ENCODE data around the gene ALB.

ALB gene

GRCh38 chr4:73408181-73408867 lies 4.2 kb downstream of the ALB start:
- TF ChIP-seq, protein P1, sequence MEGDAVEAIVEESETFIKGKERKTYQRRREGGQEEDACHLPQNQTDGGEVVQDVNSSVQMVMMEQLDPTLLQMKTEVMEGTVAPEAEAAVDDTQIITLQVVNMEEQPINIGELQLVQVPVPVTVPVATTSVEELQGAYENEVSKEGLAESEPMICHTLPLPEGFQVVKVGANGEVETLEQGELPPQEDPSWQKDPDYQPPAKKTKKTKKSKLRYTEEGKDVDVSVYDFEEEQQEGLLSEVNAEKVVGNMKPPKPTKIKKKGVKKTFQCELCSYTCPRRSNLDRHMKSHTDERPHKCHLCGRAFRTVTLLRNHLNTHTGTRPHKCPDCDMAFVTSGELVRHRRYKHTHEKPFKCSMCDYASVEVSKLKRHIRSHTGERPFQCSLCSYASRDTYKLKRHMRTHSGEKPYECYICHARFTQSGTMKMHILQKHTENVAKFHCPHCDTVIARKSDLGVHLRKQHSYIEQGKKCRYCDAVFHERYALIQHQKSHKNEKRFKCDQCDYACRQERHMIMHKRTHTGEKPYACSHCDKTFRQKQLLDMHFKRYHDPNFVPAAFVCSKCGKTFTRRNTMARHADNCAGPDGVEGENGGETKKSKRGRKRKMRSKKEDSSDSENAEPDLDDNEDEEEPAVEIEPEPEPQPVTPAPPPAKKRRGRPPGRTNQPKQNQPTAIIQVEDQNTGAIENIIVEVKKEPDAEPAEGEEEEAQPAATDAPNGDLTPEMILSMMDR (conservative IDR thresholded peaks at IDR 0.05; ENCODE audit: low read depth, low read length) = no peak
- H3K4me3 ChIP-seq (ENCODE audit: low read depth, low read length) = no peak overlapping the region
- DNase-seq (ENCODE audit: low read depth) = no peak

DNA sequence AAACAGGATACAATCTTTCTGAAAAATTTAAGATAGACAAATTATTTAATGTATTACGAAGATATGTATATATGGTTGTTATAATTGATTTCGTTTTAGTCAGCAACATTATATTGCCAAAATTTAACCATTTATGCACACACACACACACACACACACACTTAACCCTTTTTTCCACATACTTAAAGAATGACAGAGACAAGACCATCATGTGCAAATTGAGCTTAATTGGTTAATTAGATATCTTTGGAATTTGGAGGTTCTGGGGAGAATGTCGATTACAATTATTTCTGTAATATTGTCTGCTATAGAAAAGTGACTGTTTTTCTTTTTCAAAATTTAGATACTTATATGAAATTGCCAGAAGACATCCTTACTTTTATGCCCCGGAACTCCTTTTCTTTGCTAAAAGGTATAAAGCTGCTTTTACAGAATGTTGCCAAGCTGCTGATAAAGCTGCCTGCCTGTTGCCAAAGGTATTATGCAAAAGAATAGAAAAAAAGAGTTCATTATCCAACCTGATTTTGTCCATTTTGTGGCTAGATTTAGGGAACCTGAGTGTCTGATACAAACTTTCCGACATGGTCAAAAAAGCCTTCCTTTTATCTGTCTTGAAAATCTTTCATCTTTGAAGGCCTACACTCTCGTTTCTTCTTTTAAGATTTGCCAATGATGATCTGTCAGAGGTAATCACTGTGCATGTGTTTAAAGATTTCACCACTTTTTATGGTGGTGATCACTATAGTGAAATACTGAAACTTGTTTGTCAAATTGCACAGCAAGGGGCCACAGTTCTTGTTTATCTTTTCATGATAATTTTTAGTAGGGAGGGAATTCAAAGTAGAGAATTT lies 5.2 kb downstream of the ALB start:
- DNase-seq (ENCODE audit: low read depth) = no peak
- TF ChIP-seq, protein P1 (conservative IDR thresholded peaks at IDR 0.05; ENCODE audit: low read depth, low read length) = no peak
- H3K4me3 ChIP-seq (ENCODE audit: low read depth, low read length) = no peak overlapping the region

GRCh38 chr4:73409978-73410548 lies 6.0 kb downstream of the ALB start:
- DNase-seq (ENCODE audit: low read depth) = no peak
- TF ChIP-seq, protein P1 (conservative IDR thresholded peaks at IDR 0.05; ENCODE audit: low read depth, low read length) = no peak
- H3K4me3 ChIP-seq (ENCODE audit: low read depth, low read length) = no peak overlapping the region

DNA sequence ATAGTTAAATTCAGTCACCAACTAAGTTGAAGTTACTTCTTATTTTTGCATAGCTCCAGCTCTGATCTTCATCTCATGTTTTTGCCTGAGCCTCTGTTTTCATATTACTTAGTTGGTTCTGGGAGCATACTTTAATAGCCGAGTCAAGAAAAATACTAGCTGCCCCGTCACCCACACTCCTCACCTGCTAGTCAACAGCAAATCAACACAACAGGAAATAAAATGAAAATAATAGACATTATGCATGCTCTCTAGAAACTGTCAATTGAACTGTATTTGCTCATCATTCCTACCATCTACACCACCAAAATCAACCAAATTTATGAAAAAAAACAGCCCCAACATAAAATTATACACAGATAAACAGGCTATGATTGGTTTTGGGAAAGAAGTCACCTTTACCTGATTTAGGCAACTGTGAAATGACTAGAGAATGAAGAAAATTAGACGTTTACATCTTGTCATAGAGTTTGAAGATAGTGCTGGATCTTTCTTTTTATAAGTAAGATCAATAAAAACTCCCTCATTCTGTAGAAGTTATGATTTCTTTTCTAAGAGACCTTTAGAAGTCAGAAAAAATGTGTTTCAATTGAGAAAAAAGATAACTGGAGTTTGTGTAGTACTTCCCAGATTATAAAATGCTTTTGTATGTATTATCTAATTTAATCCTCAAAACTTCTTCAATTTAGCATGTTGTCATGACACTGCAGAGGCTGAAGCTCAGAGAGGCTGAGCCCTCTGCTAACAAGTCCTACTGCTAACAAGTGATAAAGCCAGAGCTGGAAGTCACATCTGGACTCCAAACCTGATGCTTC lies 7.0 kb downstream of the ALB start:
- no peak for DNase-seq (ENCODE audit: low read depth)
- H3K4me3 ChIP-seq (ENCODE audit: low read depth, low read length) = no peak overlapping the region
- TF ChIP-seq, protein P1 (conservative IDR thresholded peaks at IDR 0.05; ENCODE audit: low read depth, low read length) = no peak

GRCh38 chr4:73411731-73412414 lies 7.8 kb downstream of the ALB start:
- no peak overlapping the region for H3K4me3 ChIP-seq (ENCODE audit: low read depth, low read length)
- DNase-seq (ENCODE audit: low read depth) = no peak
- TF ChIP-seq, protein P1 (conservative IDR thresholded peaks at IDR 0.05; ENCODE audit: low read depth, low read length) = no peak

DNA sequence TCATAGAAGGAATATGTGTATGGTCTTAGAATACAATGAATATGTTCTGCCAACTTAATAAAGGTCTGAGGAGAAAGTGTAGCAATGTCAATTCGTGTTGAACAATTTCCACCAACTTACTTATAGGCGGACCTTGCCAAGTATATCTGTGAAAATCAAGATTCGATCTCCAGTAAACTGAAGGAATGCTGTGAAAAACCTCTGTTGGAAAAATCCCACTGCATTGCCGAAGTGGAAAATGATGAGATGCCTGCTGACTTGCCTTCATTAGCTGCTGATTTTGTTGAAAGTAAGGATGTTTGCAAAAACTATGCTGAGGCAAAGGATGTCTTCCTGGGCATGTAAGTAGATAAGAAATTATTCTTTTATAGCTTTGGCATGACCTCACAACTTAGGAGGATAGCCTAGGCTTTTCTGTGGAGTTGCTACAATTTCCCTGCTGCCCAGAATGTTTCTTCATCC lies 9.2 kb downstream of the ALB start:
- DNase-seq (ENCODE audit: low read depth) = no peak
- TF ChIP-seq, protein P1 (conservative IDR thresholded peaks at IDR 0.05; ENCODE audit: low read depth, low read length) = no peak
- no peak overlapping the region for H3K4me3 ChIP-seq (ENCODE audit: low read depth, low read length)

Measured in choroid plexus epithelial cell (primary cell).